ENCODE measurements around the gene PSMD3.

DNA sequence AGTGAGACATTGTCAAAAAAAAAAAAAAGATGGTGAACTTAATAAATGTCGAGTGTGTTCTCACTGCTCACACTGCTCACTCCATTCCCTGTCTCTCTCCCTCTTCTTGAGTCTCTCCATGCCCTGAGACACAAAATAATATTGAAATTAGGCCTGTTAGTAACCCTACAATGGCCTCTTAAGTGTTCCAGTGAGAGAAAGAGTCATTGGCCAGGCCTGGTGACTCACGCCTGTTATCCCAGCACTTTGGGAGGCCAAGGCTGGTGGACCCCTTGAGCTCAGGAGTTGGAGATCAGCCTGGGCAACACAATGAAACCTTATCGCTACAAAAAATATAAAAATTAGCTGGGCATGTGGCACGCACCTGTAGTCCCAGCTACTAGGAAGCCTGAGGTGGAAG is 18.5 kb downstream of the PSMD3 start:
- TF ChIP-seq ZSCAN29 (IDR thresholded peaks at IDR 0.05) = no peak
- no peak for TF ChIP-seq EP300 (IDR thresholded peaks at IDR 0.05; ENCODE audit: low read length)
- TF ChIP-seq ZHX1 (conservative IDR thresholded peaks at IDR 0.05; ENCODE audit: low read length) = no peak
- TF ChIP-seq NFIC (IDR thresholded peaks at IDR 0.05) = no peak
- TF ChIP-seq CBFA2T2 (conservative IDR thresholded peaks at IDR 0.05) = no peak
- TF ChIP-seq CEBPB (tag; IDR thresholded peaks at IDR 0.05) = no peak
- TF ChIP-seq PATZ1 (CRISPR knock-in tag; IDR thresholded peaks at IDR 0.05; ENCODE audit: borderline replicate concordance) = no peak
- no peak for TF ChIP-seq SMARCB1 (IDR thresholded peaks at IDR 0.05; ENCODE audit: insufficient read length, low read depth)
- TF ChIP-seq RCOR1 (IDR thresholded peaks at IDR 0.05; ENCODE audit: borderline replicate concordance in 1 of 2, low read depth in 2 of 2, low read length in 2 of 2) = no peak
- TF ChIP-seq, protein P1, sequence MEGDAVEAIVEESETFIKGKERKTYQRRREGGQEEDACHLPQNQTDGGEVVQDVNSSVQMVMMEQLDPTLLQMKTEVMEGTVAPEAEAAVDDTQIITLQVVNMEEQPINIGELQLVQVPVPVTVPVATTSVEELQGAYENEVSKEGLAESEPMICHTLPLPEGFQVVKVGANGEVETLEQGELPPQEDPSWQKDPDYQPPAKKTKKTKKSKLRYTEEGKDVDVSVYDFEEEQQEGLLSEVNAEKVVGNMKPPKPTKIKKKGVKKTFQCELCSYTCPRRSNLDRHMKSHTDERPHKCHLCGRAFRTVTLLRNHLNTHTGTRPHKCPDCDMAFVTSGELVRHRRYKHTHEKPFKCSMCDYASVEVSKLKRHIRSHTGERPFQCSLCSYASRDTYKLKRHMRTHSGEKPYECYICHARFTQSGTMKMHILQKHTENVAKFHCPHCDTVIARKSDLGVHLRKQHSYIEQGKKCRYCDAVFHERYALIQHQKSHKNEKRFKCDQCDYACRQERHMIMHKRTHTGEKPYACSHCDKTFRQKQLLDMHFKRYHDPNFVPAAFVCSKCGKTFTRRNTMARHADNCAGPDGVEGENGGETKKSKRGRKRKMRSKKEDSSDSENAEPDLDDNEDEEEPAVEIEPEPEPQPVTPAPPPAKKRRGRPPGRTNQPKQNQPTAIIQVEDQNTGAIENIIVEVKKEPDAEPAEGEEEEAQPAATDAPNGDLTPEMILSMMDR (IDR thresholded peaks at IDR 0.05 in 2 of 3, conservative IDR thresholded peaks at IDR 0.05 in 1 of 3; ENCODE audit: insufficient read depth in 2 of 3, low read depth in 1 of 3, low read length in 3 of 3) = no peak
- TF ChIP-seq YY1 (IDR thresholded peaks at IDR 0.05; ENCODE audit: borderline replicate concordance in 1 of 3, control insufficient read depth in 1 of 3, extremely low read depth in 1 of 3, insufficient read depth in 3 of 3, insufficient read length in 1 of 3, insufficient replicate concordance in 2 of 3, low read depth in 1 of 3, low read length in 2 of 3) = no peak
- no peak for TF ChIP-seq ZNF274 (IDR thresholded peaks at IDR 0.05; ENCODE audit: borderline replicate concordance, low read depth, low read length)

Measured in K562 (cell line).